SK-N-SH treated with all-trans-retinoic acid at 6 μM for 48 hours (cell line): ENCODE data around the gene TMEM163.

Experiments
- ATAC-seq: fragments of 200-7000 bp; cut with Tn5 transposase; 3 replicates; pipeline ENCODE4 v1.9.1; 2020; ENCODE audit warnings: mild to moderate bottlenecking, moderate library complexity
- BACH2 ChIP-seq: fragments of 250-450 bp; sonication (Bioruptor Pico); IDR thresholded peaks from 2 replicates; pipeline ENCODE4 v1.9.0; 2021; ENCODE audit warnings: mild to moderate bottlenecking, borderline replicate concordance
- CSDC2 ChIP-seq: fragments of 250-450 bp; sonication (Bioruptor Pico); IDR thresholded peaks from 2 replicates; pipeline ENCODE4 v1.5.0; 2020; ENCODE audit warnings: mild to moderate bottlenecking, moderate library complexity
- ESRRG ChIP-seq: fragments of 250-450 bp; sonication (Bioruptor Pico); IDR thresholded peaks from 2 replicates; pipeline ENCODE4 v1.6.1; 2021; ENCODE audit warnings: mild to moderate bottlenecking
- GLIS3 ChIP-seq: fragments of 250-450 bp; sonication (Bioruptor Pico); IDR thresholded peaks from 2 replicates; pipeline ENCODE4 v1.5.0; 2020; ENCODE audit warnings: mild to moderate bottlenecking, moderate library complexity
- ISL1 ChIP-seq: fragments of 250-450 bp; sonication (Bioruptor Pico); IDR thresholded peaks from 2 replicates; pipeline ENCODE4 v2.1.2; 2022; ENCODE audit warnings: mild to moderate bottlenecking, moderate library complexity
- OSR1 ChIP-seq: fragments of 250-450 bp; sonication (Bioruptor Pico); IDR thresholded peaks from 2 replicates; pipeline ENCODE4 v1.8.0; 2022; ENCODE audit warnings: moderate library complexity, mild to moderate bottlenecking, inconsistent platforms
- PPARA ChIP-seq: fragments of 250-450 bp; sonication (Bioruptor Pico); IDR thresholded peaks from 2 replicates; pipeline ENCODE4 v1.5.0; 2020; ENCODE audit warnings: mild to moderate bottlenecking, borderline replicate concordance
- RARB ChIP-seq: fragments of 250-450 bp; sonication (Bioruptor Pico); IDR thresholded peaks from 2 replicates; pipeline ENCODE4 v1.8.0; 2021; ENCODE audit warnings: mild to moderate bottlenecking, moderate library complexity
- SNAI2 ChIP-seq: fragments of 250-450 bp; sonication (Bioruptor Pico); IDR thresholded peaks from 2 replicates; pipeline ENCODE4 v1.5.0; 2020; ENCODE audit warnings: mild to moderate bottlenecking, moderate library complexity
- TCF4 ChIP-seq: fragments of 250-450 bp; sonication (Bioruptor Pico); IDR thresholded peaks from 2 replicates; pipeline ENCODE4 v1.8.0; 2021; ENCODE audit warnings: mild to moderate bottlenecking, moderate library complexity, borderline replicate concordance
- TOX ChIP-seq: fragments of 250-450 bp; sonication (Bioruptor Pico); IDR thresholded peaks from 2 replicates; pipeline ENCODE4 v1.8.0; 2021; ENCODE audit warnings: mild to moderate bottlenecking, moderate library complexity, borderline replicate concordance
- ZC3H10 ChIP-seq: fragments of 250-450 bp; sonication (Bioruptor Pico); IDR thresholded peaks from 2 replicates; pipeline ENCODE4 v1.5.1; 2021; ENCODE audit warnings: mild to moderate bottlenecking, moderate library complexity
- ZFP3 ChIP-seq: fragments of 250-450 bp; sonication (Bioruptor Pico); IDR thresholded peaks from 2 replicates; pipeline ENCODE4 v1.5.0; 2020; ENCODE audit warnings: mild to moderate bottlenecking, moderate library complexity
- ZFP30 ChIP-seq: fragments of 450-650 bp; formaldehyde crosslinking; IDR thresholded peaks from 2 replicates; pipeline ENCODE4 v1.5.0; 2022; ENCODE audit warnings: mild to moderate bottlenecking, moderate library complexity
- ZNF565 ChIP-seq: fragments of 450-650 bp; formaldehyde crosslinking; conservative IDR thresholded peaks from 2 replicates; pipeline ENCODE4 v1.5.0; 2020; ENCODE audit warnings: low read depth, mild to moderate bottlenecking, moderate library complexity
- ZNF70 ChIP-seq: fragments of 450-650 bp; formaldehyde crosslinking; IDR thresholded peaks from 2 replicates; pipeline ENCODE4 v1.5.0; 2020; ENCODE audit warnings: mild to moderate bottlenecking, moderate library complexity
- ZNF8 ChIP-seq: fragments of 450-650 bp; formaldehyde crosslinking; IDR thresholded peaks from 2 replicates; pipeline ENCODE4 v1.5.0; 2020; ENCODE audit warnings: mild to moderate bottlenecking, moderate library complexity
- TF ChIP-seq, protein P1 (sequence below): fragments of 250-450 bp; sonication (Bioruptor Pico); IDR thresholded peaks from 2 replicates; pipeline ENCODE4 v1.8.0; 2021; ENCODE audit warnings: low read depth, mild to moderate bottlenecking, moderate library complexity, borderline replicate concordance
- TF ChIP-seq, protein P2 (sequence below): fragments of 250-450 bp; sonication (Bioruptor Pico); IDR thresholded peaks from 2 replicates; pipeline ENCODE4 v1.5.1; 2021; ENCODE audit warnings: mild to moderate bottlenecking, moderate library complexity
- TF ChIP-seq, protein P3 (sequence below): fragments of 250-450 bp; sonication (Bioruptor Pico); IDR thresholded peaks from 2 replicates; pipeline ENCODE4 v1.8.0; 2020; ENCODE audit warnings: mild to moderate bottlenecking, moderate library complexity, borderline replicate concordance
- TF ChIP-seq, protein P4 (sequence below): fragments of 250-450 bp; sonication (Bioruptor Pico); IDR thresholded peaks from 2 replicates; pipeline ENCODE4 v1.5.1; 2020; ENCODE audit warnings: low read depth, mild to moderate bottlenecking, moderate library complexity
- TF ChIP-seq, protein P5 (sequence below): fragments of 250-450 bp; sonication (Bioruptor Pico); IDR thresholded peaks from 2 replicates; pipeline ENCODE4 v1.5.0; 2020; ENCODE audit warnings: mild to moderate bottlenecking, moderate library complexity

TMEM163 gene

DNA sequence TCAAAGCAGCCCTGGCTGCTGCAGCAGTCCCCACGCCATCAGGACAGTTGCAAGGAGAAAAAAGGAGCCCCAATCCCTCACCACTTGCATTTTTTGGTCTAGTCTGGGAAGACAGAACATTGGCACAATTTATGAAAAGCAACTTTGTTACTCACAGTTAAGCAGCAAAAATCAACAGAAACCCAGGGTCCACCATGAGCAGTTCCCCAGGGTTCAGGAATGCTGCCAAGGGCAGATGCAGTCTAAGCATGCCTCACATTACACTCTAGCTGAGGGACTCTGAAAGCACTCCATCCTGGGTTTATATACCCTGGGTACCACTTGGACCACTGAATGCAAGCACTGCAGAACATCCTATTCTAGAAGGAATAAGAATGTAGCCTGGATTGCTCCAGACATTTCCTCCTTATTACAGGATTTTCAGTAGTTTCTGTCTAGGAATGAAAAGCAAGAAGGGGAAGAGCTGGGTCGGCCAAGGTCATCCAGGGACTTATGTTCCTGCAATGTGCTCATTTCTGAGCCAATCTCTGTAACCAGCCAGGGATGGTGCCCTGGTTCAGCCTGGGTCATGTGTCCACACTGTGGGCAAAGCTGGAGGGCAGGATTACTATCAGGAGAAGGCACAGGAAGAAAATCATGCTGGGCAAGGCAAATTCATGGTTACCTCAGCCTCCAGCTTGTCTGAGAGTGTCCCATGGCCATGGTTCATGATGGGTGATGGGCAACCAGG, 19.5 kb upstream of the TMEM163 start:
- no peak for TF ChIP-seq OSR1 (CRISPR knock-in tag)
- TF ChIP-seq ZFP3 (CRISPR knock-in tag): no peak
- no peak for TF ChIP-seq SNAI2 (CRISPR knock-in tag)
- TF ChIP-seq, protein P1, sequence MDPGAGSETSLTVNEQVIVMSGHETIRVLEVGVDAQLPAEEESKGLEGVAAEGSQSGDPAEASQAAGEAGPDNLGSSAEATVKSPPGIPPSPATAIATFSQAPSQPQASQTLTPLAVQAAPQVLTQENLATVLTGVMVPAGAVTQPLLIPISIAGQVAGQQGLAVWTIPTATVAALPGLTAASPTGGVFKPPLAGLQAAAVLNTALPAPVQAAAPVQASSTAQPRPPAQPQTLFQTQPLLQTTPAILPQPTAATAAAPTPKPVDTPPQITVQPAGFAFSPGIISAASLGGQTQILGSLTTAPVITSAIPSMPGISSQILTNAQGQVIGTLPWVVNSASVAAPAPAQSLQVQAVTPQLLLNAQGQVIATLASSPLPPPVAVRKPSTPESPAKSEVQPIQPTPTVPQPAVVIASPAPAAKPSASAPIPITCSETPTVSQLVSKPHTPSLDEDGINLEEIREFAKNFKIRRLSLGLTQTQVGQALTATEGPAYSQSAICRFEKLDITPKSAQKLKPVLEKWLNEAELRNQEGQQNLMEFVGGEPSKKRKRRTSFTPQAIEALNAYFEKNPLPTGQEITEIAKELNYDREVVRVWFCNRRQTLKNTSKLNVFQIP (CRISPR knock-in tag): no peak
- TF ChIP-seq GLIS3 (CRISPR knock-in tag): no peak
- no peak for TF ChIP-seq CSDC2 (CRISPR knock-in tag)
- TF ChIP-seq, protein P2, sequence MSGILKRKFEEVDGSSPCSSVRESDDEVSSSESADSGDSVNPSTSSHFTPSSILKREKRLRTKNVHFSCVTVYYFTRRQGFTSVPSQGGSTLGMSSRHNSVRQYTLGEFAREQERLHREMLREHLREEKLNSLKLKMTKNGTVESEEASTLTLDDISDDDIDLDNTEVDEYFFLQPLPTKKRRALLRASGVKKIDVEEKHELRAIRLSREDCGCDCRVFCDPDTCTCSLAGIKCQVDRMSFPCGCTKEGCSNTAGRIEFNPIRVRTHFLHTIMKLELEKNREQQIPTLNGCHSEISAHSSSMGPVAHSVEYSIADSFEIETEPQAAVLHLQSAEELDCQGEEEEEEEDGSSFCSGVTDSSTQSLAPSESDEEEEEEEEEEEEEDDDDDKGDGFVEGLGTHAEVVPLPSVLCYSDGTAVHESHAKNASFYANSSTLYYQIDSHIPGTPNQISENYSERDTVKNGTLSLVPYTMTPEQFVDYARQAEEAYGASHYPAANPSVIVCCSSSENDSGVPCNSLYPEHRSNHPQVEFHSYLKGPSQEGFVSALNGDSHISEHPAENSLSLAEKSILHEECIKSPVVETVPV (CRISPR knock-in tag): no peak
- no peak for TF ChIP-seq TCF4 (CRISPR knock-in tag)
- no peak for TF ChIP-seq RARB
- no peak for TF ChIP-seq ISL1
- TF ChIP-seq, protein P3, sequence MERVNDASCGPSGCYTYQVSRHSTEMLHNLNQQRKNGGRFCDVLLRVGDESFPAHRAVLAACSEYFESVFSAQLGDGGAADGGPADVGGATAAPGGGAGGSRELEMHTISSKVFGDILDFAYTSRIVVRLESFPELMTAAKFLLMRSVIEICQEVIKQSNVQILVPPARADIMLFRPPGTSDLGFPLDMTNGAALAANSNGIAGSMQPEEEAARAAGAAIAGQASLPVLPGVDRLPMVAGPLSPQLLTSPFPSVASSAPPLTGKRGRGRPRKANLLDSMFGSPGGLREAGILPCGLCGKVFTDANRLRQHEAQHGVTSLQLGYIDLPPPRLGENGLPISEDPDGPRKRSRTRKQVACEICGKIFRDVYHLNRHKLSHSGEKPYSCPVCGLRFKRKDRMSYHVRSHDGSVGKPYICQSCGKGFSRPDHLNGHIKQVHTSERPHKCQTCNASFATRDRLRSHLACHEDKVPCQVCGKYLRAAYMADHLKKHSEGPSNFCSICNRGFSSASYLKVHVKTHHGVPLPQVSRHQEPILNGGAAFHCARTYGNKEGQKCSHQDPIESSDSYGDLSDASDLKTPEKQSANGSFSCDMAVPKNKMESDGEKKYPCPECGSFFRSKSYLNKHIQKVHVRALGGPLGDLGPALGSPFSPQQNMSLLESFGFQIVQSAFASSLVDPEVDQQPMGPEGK (CRISPR knock-in tag): no peak
- TF ChIP-seq ZC3H10 (CRISPR knock-in tag): no peak
- no peak for TF ChIP-seq PPARA
- no peak for TF ChIP-seq ZNF565 (CRISPR knock-in tag)
- no peak for TF ChIP-seq ZNF70
- no peak for TF ChIP-seq ESRRG (CRISPR knock-in tag)
- TF ChIP-seq ZFP30 (CRISPR knock-in tag): no peak
- no peak for TF ChIP-seq BACH2 (CRISPR knock-in tag)
- TF ChIP-seq, protein P4, sequence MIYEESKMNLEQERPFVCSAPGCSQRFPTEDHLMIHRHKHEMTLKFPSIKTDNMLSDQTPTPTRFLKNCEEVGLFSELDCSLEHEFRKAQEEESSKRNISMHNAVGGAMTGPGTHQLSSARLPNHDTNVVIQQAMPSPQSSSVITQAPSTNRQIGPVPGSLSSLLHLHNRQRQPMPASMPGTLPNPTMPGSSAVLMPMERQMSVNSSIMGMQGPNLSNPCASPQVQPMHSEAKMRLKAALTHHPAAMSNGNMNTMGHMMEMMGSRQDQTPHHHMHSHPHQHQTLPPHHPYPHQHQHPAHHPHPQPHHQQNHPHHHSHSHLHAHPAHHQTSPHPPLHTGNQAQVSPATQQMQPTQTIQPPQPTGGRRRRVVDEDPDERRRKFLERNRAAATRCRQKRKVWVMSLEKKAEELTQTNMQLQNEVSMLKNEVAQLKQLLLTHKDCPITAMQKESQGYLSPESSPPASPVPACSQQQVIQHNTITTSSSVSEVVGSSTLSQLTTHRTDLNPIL (CRISPR knock-in tag): no peak
- no peak for TF ChIP-seq TOX (CRISPR knock-in tag)
- no peak for ATAC-seq

DNA sequence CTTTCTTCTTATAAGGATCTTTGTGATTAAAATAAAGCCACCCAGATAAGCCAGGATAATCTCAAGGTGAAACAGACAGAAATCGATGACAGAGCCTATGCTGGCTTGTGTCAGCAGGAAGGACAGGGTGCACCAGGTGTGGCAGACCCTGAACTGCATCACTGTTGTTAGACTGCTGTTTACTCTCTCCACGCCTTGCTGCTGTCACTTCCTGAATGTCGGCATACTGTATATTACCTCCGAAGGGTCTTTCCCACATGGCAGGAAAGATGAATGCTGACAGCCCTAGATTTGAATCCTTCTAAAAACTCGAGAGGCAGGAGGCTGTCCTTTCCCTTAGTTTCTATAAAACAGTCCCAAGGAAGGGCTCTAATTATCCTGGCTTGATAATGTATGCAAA, 18.9 kb upstream of the TMEM163 start:
- no peak for TF ChIP-seq ZNF8
- TF ChIP-seq TCF4 (CRISPR knock-in tag): no peak
- TF ChIP-seq BACH2 (CRISPR knock-in tag): no peak
- TF ChIP-seq TOX (CRISPR knock-in tag): no peak
- no peak for TF ChIP-seq GLIS3 (CRISPR knock-in tag)
- TF ChIP-seq, protein P1 (CRISPR knock-in tag): no peak
- TF ChIP-seq ESRRG (CRISPR knock-in tag): no peak
- TF ChIP-seq ZFP30 (CRISPR knock-in tag): no peak
- no peak for TF ChIP-seq RARB
- TF ChIP-seq, protein P5, sequence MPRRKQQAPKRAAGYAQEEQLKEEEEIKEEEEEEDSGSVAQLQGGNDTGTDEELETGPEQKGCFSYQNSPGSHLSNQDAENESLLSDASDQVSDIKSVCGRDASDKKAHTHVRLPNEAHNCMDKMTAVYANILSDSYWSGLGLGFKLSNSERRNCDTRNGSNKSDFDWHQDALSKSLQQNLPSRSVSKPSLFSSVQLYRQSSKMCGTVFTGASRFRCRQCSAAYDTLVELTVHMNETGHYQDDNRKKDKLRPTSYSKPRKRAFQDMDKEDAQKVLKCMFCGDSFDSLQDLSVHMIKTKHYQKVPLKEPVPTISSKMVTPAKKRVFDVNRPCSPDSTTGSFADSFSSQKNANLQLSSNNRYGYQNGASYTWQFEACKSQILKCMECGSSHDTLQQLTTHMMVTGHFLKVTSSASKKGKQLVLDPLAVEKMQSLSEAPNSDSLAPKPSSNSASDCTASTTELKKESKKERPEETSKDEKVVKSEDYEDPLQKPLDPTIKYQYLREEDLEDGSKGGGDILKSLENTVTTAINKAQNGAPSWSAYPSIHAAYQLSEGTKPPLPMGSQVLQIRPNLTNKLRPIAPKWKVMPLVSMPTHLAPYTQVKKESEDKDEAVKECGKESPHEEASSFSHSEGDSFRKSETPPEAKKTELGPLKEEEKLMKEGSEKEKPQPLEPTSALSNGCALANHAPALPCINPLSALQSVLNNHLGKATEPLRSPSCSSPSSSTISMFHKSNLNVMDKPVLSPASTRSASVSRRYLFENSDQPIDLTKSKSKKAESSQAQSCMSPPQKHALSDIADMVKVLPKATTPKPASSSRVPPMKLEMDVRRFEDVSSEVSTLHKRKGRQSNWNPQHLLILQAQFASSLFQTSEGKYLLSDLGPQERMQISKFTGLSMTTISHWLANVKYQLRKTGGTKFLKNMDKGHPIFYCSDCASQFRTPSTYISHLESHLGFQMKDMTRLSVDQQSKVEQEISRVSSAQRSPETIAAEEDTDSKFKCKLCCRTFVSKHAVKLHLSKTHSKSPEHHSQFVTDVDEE (CRISPR knock-in tag): no peak
- TF ChIP-seq ZNF70: no peak
- TF ChIP-seq ZFP3 (CRISPR knock-in tag): no peak
- no peak for ATAC-seq
